ENCODE results near the gene YARS1.

YARS1 gene

DNA sequence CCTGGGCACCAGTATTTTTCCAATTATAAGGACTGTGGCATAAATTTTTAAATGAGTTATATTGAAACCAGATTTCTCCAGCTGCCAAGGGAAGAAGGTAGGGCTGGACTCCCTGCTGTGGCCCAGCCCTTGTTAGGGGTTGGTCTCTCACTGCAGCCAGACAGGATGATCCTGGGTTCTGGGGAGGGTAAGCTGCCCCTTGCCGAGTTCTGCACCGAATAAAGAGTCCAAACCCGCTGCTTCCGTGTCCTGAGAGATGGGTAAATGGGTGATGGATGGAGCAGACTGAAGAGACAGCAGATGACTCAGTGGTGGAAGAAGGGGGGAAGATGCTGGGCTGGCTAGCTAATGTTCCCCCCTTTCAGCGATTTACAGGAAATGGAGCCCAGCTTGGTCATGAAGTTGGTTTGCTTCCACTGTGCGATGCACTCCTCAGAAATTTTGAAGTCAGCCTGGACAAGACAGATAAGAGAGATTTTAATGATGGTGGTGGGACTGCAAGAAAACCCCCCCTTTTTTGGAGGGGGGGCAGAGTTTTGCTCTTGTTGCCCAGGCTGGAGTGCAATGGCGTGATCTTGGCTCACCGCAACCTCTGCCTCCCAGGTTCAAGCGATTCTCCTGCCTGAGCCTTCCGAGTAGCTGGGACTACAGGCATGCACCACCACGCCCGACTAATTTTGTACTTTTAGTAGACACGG lies 41.4 kb downstream of the YARS1 start:
- DNase-seq: no peak

DNA sequence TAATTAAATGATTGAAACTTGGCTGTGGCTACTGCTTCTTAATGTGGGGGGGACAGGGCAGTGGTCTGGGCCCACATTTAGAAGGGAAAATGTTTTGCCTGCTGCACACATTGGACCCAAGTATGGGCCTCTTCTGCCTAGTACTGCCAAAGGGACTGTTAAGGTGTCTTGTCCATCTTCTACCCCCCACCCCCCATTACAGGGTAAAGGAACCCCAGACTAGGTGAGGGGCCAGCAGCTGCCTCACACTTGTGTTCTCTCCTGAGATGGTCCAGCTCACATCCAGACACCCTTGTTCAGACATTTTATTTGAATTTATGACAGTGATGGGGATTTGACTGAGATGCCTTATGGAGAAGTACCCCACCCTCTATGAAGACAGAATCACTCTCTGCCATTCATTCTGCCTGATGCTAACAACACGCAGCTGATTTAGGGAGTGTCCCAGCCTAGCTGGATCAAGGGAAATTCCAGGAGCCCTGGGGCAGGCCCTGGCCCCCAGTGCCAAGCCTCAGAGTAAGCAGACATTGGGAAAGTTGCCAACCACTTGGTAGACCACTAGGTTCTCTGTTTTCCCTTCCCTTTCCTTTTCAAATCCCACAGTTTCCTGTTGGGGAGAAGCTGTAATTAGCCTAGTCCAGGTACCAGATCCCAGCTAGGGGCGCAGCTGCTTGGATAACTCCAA lies 42.1 kb downstream of the YARS1 start:
- no peak for DNase-seq

DNA sequence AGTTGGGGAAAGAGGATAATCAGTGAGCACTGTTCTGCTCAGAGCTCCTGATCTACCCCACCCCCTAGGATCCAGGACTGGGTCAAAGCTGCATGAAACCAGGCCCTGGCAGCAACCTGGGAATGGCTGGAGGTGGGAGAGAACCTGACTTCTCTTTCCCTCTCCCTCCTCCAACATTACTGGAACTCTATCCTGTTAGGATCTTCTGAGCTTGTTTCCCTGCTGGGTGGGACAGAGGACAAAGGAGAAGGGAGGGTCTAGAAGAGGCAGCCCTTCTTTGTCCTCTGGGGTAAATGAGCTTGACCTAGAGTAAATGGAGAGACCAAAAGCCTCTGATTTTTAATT lies 42.7 kb downstream of the YARS1 start:
- DNase-seq: no peak

DNA sequence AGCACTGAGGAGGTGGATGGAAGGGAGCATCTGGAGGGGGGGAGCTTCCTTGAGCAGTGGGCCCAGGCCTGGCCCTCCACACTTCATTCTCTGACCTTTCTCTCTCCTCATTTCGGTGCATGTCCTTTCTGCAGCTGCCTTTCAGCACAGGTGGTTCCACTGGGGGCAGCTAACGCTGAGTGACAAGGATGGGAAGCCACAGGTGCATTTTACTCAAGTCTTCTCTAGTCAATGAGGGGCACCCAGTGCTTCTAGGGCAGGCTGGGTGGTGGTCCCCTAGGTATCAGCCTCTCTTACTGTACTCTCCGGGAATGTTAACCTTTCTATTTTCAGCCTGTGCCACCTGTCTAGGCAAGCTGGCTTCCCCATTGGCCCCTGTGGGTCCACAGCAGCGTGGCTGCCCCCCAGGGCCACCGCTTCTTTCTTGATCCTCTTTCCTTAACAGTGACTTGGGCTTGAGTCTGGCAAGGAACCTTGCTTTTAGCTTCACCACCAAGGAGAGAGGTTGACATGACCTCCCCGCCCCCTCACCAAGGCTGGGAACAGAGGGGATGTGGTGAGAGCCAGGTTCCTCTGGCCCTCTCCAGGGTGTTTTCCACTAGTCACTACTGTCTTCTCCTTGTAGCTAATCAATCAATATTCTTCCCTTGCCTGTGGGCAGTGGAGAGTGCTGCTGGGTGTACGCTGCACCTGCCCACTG lies 43.2 kb downstream of the YARS1 start:
- DNase-seq: no peak

DNA sequence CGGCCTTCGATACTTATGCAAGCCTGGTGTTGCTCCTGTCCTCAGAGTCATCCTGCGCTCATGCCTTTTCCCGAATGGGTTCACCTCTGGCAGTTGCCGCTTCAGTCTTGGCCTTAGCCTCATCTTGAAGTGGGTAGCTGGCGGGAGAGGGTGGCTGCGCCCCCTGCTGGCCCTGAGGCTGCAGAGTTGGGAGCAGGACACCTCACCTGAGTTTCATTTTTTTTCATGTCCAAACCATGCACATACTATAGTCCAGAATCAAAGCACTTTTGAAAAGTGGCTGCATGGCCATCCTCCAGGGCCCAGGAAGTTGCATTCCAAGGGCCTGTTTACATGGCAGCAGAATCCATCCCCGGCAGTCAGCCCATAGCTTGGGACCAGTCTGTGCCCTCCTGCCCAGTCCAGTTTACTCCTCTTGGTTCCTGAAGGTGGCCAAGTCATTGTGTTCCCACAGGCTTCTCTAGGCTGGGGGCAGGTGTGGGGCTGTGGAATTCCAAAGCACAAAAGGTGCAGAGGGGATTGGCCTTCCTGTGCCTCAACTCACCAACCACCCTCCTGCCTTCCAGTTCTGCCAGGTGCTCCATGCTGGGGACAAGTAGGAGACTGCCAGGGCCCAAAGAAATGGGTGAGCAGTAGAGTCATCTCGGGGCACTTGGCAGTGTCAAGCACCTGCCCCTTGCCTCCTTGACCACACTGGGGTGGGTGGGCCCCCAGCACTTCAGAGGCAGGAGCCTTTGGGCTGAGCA lies 44.0 kb downstream of the YARS1 start:
- peak; percentile 75 for DNase-seq

DNA sequence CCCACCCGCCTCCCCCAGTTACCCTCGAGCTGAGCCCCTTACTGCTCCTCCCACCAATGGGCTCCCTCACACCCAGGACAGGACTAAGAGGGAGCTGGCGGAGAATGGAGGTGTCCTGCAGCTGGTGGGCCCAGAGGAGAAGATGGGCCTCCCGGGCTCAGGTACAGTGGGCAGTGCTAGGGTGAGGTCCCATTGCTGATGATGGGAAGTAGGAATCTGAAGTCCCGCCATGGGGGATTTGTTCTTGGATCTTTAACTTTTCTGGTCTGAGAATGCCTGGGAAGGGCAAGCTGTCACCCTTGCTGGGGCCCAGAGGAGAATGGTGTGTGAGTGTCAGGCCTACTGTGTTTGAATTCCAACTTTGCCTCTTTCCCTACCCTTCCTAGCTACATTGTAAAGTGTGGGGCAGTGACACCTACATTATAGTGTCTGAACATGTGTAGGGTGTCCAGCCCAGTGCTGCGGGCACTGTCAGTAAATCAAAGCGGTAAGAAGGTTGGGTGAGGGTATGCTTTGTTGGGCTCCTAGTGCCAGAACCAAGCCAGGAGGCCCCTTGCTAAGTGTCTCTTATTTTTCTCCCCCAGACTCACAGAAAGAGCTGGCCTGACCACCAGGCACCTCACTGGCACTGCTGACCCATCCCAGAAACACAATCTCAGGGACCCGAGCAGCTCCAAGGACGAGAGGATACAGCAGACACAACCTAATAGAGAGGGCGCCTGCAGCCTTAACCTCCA lies 44.7 kb downstream of the YARS1 start:
- DNase-seq: no peak

DNA sequence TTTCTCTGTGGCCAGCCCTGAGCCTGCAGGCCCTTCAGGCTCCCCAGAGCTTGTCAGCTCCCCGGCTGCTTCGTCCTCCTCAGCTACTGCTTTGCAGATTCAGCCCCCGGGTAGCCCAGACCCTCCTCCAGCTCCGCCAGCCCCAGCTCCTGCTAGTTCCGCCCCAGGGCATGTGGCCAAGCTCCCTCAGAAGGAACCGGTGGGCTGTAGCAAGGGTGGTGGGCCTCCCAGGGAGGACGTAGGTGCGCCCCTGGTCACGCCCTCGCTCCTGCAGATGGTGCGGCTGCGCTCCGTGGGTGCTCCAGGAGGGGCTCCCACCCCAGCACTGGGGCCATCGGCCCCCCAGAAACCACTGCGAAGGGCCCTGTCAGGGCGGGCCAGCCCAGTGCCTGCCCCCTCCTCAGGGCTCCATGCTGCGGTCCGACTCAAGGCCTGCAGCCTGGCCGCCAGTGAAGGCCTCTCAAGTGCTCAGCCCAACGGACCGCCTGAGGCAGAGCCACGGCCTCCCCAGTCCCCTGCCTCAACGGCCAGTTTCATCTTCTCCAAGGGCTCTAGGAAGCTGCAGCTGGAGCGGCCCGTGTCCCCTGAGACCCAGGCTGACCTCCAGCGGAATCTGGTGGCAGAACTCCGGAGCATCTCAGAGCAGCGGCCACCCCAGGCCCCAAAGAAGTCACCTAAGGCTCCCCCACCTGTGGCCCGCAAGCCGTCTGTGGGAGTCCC lies 45.4 kb downstream of the YARS1 start:
- no peak for DNase-seq

DNA sequence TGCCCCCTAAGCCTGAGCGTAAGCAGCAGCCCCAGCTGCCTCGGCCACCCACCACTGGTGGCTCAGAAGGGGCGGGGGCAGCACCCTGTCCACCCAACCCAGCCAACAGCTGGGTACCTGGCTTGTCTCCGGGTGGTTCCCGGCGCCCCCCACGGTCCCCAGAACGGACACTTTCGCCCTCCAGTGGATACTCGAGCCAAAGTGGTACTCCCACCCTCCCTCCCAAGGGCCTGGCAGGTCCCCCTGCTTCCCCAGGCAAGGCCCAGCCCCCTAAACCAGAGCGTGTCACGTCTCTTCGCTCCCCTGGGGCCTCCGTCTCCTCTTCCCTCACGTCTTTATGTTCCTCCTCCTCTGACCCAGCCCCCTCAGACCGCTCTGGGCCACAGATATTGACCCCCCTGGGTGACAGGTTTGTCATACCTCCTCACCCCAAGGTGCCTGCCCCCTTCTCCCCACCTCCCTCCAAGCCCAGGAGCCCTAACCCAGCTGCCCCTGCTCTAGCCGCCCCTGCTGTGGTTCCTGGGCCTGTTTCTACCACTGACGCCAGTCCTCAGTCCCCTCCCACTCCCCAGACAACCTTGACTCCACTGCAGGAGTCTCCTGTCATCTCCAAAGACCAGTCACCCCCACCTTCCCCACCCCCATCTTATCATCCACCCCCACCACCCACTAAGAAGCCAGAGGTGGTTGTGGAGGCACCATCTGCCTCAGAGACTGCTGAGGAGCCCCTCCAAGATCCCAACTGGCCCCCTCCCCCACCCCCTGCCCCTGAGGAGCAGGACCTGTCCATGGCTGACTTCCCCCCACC lies 46.2 kb downstream of the YARS1 start:
- no peak for DNase-seq

DNA sequence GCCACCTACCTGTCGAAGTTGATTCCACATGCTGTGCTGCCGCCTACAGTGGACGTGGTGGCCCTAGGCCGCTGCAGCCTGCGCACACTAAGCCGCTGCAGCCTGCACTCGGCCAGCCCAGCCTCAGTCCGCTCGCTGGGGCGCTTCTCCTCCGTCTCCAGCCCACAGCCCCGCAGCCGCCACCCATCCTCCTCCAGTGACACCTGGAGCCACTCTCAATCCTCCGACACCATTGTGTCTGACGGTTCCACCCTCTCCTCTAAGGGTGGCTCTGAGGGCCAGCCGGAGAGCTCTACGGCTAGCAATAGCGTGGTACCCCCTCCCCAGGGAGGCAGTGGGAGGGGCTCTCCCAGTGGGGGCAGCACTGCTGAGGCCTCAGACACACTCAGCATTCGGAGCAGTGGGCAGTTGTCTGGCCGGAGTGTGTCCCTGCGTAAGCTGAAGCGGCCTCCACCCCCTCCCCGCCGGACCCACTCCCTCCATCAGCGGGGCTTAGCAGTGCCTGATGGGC lies 46.9 kb downstream of the YARS1 start:
- no peak for DNase-seq

DNA sequence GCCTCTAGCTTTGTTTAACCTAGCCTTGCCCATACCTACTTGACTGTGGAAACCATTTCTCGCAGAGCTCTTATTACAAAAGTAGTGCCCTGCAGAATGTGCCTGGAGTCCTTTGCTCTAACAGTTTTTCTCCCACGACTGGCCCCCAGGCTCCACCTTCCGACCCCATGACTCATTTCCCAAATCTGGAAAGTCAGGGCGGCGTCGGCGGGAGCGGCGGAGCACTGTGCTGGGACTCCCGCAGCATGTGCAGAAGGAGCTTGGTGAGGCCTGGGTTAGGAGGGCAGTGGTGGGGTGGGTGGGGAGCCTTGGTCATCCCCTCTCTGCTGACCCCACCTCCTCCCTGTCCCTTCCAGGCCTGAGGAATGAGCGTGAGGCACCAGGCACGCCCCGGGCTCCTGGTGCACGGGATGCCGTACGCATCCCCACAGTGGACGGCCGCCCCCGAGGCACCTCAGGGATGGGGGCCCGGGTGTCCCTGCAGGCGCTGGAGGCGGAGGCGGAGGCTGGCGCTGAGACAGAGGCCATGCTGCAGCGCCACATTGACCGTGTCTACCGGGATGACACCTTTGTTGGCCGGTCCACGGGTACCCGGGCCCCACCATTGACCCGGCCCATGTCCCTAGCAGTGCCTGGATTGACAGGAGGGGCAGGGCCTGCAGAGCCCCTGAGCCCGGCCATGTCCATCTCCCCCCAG lies 47.5 kb downstream of the YARS1 start:
- no peak for DNase-seq

DNA sequence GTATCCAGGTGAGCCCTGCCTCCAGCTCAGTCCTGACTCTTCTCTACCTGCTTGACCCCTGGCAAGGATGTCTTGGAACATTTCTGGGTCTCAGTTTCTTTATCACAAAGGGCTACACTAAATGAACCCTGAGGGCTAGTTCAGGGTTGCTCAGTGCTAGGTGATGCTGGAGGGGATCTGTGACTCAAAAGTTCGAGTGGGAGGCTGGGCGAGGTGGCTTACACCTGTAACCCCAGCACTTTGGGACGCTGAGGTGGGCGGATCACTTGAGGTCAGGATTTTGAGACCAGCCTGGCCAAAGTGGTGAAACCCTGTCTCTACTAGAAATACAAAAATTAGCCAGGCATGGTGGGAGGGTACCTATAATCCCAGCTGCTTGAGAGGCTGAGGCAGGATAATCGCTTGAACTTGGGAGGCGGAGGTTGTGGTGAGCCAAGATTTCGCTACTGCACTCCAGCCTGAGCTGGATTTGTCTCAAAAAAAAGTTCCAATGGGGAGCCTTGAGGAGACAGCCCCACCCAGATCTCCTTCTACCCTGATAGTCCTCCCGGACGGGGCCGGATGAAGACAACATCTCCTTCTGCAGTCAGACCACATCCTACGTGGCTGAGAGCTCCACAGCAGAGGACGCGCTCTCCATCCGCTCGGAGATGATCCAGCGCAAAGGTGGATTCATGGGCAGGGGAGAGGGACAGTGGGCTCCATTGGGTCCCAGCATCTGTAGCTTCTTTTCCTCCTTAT lies 48.9 kb downstream of the YARS1 start:
- DNase-seq: no peak

DNA sequence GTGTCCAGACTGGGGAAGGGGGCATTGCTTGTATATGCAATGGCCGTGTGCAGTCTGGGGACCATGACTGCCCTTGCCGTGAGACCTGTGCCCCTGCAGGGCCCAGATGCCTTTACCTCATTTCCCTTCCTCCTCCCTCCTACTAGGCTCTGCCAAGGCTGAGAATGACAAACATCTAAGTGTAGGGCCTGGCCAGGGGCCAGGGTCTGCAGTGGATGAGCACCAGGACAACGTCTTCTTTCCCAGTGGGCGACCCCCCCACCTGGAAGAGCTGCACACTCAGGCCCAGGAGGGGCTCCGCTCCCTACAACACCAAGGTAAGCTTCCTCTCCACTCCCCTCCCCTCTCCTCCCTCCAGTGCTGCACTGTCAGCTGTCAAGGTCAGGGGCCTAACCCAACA lies 49.5 kb downstream of the YARS1 start:
- no peak for DNase-seq

DNA sequence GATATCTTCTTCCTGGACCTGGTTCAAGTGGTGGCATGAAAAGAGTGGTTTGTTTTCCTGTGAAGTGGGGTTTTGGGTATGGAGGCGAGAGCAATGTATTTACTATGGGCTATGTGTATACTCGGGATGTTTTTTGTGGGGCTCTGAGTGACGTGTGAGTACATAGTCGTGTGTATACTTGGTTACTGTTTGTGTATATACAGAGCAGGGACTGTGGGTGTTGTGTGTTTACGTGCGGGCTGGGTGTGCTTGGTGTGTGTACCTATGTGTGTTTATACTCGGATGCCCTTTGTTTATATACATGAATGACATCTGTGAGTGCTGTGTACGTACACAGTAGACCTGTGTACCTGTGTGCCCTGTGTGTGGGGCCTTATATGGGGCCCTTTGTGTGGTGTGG lies 50.0 kb downstream of the YARS1 start:
- DNase-seq: no peak

DNA sequence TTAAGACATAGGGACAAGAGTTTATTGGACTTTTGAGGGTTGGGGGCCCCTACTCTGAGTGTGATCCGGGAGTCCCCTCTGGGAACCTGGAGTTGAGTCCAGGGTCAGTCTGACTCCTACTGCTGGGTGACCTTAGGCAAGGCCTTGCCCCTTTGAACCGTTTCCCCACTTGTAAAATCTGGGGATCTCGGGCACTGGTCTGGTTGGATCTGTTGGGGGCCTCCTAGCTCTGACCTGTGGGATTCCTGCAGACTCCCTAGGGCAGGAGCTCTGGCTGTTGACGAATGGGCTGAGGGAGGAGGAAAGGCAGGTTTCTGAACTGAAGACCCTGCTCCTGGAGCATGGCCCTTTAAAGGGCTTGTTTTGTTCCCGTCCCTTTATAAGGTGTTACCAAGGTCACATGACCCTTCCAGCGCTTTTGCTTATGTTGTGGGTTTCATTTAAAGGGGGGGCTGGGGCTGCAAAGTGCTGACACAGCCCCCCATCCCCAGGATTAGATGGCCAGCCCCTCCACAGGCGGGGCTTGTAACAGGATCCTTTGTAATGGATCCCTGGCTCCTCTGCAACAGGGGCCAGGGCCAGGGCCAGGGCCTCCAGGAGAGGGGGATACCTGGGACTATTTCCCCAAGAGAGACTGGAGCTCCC lies 50.7 kb downstream of the YARS1 start:
- DNase-seq: no peak

DNA sequence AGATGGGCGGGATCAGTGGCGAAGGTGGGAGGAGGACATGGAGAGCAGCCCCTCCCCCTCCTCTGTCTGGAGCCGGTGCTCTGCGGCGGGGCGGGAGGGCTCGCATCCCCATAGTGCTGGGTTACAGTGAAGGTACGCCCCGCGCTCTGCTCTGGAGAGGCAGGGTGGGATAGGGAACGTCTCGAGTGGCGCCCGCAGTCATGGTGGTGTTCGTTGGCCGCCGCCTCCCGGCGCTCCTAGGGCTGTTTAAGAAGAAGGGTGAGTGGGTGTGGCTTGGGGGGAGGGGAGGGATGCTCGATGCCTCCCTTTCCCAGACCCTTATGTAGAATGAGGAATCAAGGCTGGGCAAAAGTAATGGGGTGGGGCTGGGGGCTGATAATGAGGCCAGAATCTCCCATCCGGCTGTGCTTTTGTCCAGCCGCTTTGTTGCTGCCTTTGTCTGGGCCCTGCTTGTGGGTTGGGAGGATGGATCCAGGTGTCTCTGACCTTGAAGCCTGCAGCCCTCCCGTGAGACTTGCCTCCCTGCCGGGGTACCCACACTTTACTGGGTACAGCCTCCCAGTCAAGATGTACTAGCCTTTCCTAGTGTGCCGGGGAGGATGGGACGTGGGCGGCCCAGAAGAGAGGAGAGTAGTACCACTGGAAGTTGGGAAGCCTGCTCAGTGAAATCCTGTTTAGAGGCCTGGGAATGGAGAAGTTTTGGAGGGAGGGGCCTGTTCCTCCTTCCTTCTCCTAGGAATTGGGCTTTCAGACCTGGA lies 51.4 kb downstream of the YARS1 start:
- DNase-seq: no peak

DNA sequence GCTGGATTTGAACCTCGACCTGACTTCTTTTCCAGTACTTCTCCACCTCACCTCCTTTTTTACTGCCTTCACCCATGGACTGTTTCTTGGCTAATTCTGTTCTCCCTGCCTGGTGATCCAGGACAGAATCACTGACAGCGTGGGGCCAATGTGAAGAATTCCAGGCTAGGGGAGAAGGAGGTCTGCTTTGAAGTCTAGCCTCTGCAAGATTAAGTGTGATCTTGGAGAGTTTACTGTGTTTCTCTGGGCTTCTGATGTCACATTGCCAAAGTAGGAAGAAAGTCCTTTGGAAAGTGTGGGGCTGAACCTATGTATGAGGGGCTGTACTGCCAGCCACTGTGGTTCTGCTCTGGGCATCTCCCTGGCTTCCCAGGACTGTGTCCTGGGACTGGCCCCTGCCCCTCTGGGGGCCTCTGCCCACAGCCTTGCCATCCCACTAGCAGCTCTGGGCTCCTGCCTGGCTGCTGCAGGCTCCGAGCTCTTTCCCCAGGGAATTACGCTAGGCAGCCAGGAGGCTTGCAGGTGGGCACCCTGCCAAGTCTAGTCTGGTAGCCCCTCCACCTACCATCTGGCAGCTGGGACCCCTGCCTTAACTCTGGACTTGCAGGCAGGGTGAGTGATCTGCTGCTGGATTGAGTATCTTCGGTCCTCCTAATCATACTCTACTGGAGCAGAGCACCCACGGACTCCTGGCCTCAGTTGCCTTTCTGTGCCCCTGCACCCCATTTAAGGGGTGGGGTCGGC lies 52.2 kb downstream of the YARS1 start:
- no peak for DNase-seq

DNA sequence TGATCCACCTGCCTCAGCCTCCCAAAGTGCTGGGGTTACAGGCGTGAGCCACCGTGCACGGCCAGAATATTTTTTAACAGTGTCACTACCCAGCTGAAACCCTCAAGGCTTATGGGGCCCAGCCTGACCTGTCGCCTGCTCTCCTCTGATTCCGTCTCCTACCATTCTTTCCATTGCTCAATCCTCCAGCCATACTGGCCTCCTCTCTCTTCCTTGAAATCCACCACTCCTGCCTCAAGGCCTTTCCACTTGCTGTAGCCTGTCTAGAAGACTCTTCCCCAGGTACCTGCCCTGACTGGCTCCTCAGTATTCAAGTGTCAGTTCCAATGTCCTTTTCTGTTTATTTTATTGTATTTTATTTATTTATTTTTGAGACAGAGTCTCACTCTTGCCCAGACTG lies 53.9 kb downstream of the YARS1 start:
- DNase-seq: no peak

DNA sequence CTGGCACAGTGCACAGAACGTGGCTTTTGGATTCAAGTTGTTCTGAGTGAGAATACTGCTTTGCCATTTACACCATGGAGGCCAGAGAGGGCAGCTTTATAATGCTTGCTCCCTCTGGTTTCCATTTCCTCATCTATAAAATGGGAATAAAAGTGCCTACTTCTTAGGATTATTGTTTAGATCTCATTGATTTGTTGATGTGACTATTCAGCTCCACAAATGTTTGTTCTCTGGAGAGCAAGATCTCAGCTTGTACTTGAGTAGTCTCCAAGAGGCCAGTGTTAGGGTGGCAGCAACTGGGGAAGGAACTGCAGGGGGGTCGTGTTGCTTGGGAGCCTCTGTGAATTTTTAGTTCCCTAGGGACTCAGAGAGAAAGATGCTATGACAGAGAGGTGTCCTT lies 55.2 kb downstream of the YARS1 start:
- no peak for DNase-seq
